Common myeloid progenitor, CD34-positive (primary cell): ENCODE measurements around the gene KIRREL3.

Experiments used
- CTCF ChIA-PET: fragments of 350-600 bp; sonication (Branson Sonifier 250); formaldehyde crosslinking; loops from one replicate; lab custom pipeline; 2021; ENCODE audit warnings: antibody characterized with exemption; lab: Charles Lee
- POLR2A ChIA-PET: fragments of 350-600 bp; sonication (Branson Sonifier 250); formaldehyde crosslinking; loops from one replicate; lab custom pipeline; 2021; ENCODE audit warnings: antibody characterized with exemption; lab: Charles Lee
- DNase-seq, 3 donors: peaks; one replicate each; pipeline versions ENCODE4 v3.0.0 to v3.0.0-alpha.2; 2013
- H3K27ac ChIP-seq, 2 experiments: 1 replicate in 1 of 2; 2 replicates in 1 of 2; pipeline ENCODE4 v1.7.0; 2013; ENCODE audit warnings: inconsistent platforms in 2 of 2, low read length in 2 of 2, mild to moderate bottlenecking in 2 of 2, low read depth in 1 of 2, moderate library complexity in 1 of 2; ENCODE audit not compliant: severe bottlenecking in 2 of 2, insufficient read depth in 1 of 2, poor library complexity in 1 of 2
- H3K27me3 ChIP-seq, 5 experiments: replicated peaks in 2 of 5; 1 replicate in 3 of 5; 2 replicates in 2 of 5; pipeline versions ENCODE4 v1.6.1 to v1.7.0; 2013; ENCODE audit warnings: low read length in 4 of 5, mild to moderate bottlenecking in 2 of 5, moderate library complexity in 2 of 5, inconsistent platforms in 1 of 5; ENCODE audit not compliant: insufficient read depth in 5 of 5, control insufficient read depth in 4 of 5
- H3K36me3 ChIP-seq, 4 experiments: 1 replicate in 2 of 4; 2 replicates in 2 of 4; pipeline versions ENCODE4 v1.6.1 to v1.7.0; 2013; ENCODE audit warnings: low read length in 3 of 4, control low read depth in 1 of 4, mild to moderate bottlenecking in 1 of 4; ENCODE audit not compliant: control insufficient read depth in 4 of 4, insufficient read depth in 4 of 4
- H3K4me1 ChIP-seq, 4 experiments: 1 replicate in 3 of 4; 2 replicates in 1 of 4; pipeline versions ENCODE4 v1.6.1 to v1.7.1; 2013; ENCODE audit warnings: low read length in 3 of 4, mild to moderate bottlenecking in 3 of 4, control low read depth in 1 of 4, inconsistent platforms in 1 of 4, moderate library complexity in 1 of 4; ENCODE audit not compliant: control insufficient read depth in 4 of 4, insufficient read depth in 4 of 4; ENCODE audit errors: control extremely low read depth in 1 of 4
- H3K4me3 ChIP-seq, 7 experiments: 1 replicate in 4 of 7; 2 replicates in 3 of 7; pipeline versions ENCODE4 v1.5.1 to v1.7.0; 2013; ENCODE audit warnings: mild to moderate bottlenecking in 7 of 7, low read length in 6 of 7, moderate library complexity in 6 of 7, inconsistent platforms in 2 of 7, low read depth in 2 of 7, control low read depth in 1 of 7; ENCODE audit not compliant: insufficient read depth in 4 of 7, control insufficient read depth in 1 of 7; ENCODE audit errors: extremely low read depth in 1 of 7
- H3K9me3 ChIP-seq, 5 experiments: 1 replicate in 4 of 5; 2 replicates in 1 of 5; pipeline versions ENCODE4 v1.6.1 to v1.7.1; 2013; ENCODE audit warnings: low read length in 4 of 5, mild to moderate bottlenecking in 2 of 5, inconsistent platforms in 1 of 5, low read depth in 1 of 5, moderate library complexity in 1 of 5; ENCODE audit not compliant: control insufficient read depth in 4 of 5, insufficient read depth in 2 of 5; ENCODE audit errors: control extremely low read depth in 1 of 5
- WGBS: methylation state at CpG from one replicate; pipeline ENCODE4 v1.1.5; 2013; ENCODE audit not compliant: insufficient coverage; 5-methylcytosine and 5-hydroxymethylcytosine counted together

Gene KIRREL3

DNA sequence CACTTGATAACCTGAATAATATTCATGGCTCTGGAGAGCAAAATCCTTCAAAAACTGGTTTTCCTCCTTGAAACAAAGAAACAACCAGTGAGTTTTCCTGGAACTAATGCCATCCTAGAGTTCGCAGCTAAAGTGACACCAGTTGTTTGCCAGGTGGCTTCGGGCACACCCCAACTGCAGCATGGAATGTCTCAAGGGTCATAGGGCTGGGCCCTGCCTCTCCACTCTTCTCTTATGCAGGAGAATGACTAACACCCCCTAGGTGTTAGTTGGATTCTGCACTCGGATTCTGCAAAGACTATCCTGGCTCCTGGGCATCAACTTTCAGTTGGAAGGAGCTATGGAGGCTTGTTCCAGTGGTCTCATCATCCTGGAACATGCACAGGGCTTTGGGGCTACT is 98.8 kb downstream of the KIRREL3 start:
- 85% methylated on average over 2 of the region's 3 CpGs for WGBS
- POLR2A ChIA-PET = no interaction called here
- no peaks in the 10 kb centered on the region for H3K36me3 ChIP-seq
- peaks cover 0 to 6% (median 0%) of the 10 kb centered on the region in 5 experiments for H3K27me3 ChIP-seq
- DNase-seq = no peak
- CTCF ChIA-PET = no interaction called here
- no peak overlapping the region for H3K27ac ChIP-seq
- no peak overlapping the region for H3K4me3 ChIP-seq
- H3K4me1 ChIP-seq = no peaks in the 10 kb centered on the region
- H3K9me3 ChIP-seq = no peaks in the 10 kb centered on the region

GRCh38 chr11:126899961-126900748 is 100.4 kb downstream of the KIRREL3 start:
- H3K36me3 ChIP-seq = no peaks in the 10 kb centered on the region
- no peak overlapping the region for H3K27ac ChIP-seq
- no peaks in the 10 kb centered on the region for H3K4me1 ChIP-seq
- DNase-seq = no peak
- POLR2A ChIA-PET = no interaction called here
- WGBS = 100% methylated on average over 2 of the region's 5 CpGs
- H3K4me3 ChIP-seq = no peak overlapping the region
- peaks cover 0 to 6% (median 0%) of the 10 kb centered on the region in 5 experiments for H3K27me3 ChIP-seq
- CTCF ChIA-PET = interaction anchor here (1.1 kb wide), 1 partner anchor 30 kb away, joined by 3 read pairs; no protein-coding TSS in a partner anchor
- H3K9me3 ChIP-seq = peaks cover 0 to 10% (median 3%) of the 10 kb centered on the region in 5 experiments

DNA sequence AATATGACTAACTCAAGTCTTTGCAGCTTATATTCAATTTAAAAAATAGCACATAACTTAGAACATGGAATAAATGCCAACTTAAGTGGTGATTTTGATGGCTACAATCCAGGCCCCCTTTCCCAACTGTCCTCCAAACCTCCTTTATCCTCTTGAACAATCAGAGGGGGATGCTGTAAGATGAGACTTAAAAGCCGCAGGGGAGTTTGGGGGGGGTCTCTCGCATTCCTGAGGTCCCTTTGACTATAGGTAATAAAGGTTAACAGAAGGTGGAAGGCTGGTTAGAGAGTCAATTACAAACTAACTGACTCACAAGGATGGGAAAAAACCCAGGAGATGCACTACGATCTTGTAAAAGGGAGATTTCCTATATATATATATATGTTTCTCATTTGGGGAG is 101.8 kb downstream of the KIRREL3 start:
- DNase-seq = no peak
- POLR2A ChIA-PET = no interaction called here
- Histone ChIP-seq H3K4me1 (peaks cover 0 to 4% (median 2%) of the 10 kb centered on the region in 4 experiments), H3K4me3 (no peak overlapping the region), H3K27me3 (peaks cover 0 to 6% (median 0%) of the 10 kb centered on the region in 5 experiments), H3K27ac (no peak overlapping the region), H3K36me3 (no peaks in the 10 kb centered on the region), H3K9me3 (peaks cover 0 to 10% (median 3%) of the 10 kb centered on the region in 5 experiments)
- WGBS = no CpG with 5 or more reads among the region's 3 CpGs
- CTCF ChIA-PET = no interaction called here

GRCh38 chr11:126897430-126897829 is 103.1 kb downstream of the KIRREL3 start:
- ChIA-PET POLR2A (no interaction called here), CTCF (no interaction called here)
- peaks cover 0 to 10% (median 3%) of the 10 kb centered on the region in 5 experiments for H3K9me3 ChIP-seq
- H3K4me1 ChIP-seq = peaks cover 0 to 7% (median 3%) of the 10 kb centered on the region in 4 experiments
- no peak overlapping the region for H3K27ac ChIP-seq
- peaks cover 0 to 6% (median 0%) of the 10 kb centered on the region in 5 experiments for H3K27me3 ChIP-seq
- no peaks in the 10 kb centered on the region for H3K36me3 ChIP-seq
- DNase-seq = no peak
- no CpG with 5 or more reads among the region's 2 CpGs for WGBS
- H3K4me3 ChIP-seq = no peak overlapping the region

GRCh38 chr11:126896025-126896424 is 104.5 kb downstream of the KIRREL3 start:
- POLR2A ChIA-PET = no interaction called here
- peaks cover 0 to 7% (median 3%) of the 10 kb centered on the region in 4 experiments for H3K4me1 ChIP-seq
- no peak overlapping the region for H3K4me3 ChIP-seq
- H3K27ac ChIP-seq = no peak overlapping the region
- no peaks in the 10 kb centered on the region for H3K36me3 ChIP-seq
- peaks cover 0 to 3% (median 0%) of the 10 kb centered on the region in 5 experiments for H3K27me3 ChIP-seq
- no peak for DNase-seq
- H3K9me3 ChIP-seq = peaks cover 0 to 10% (median 3%) of the 10 kb centered on the region in 5 experiments
- CTCF ChIA-PET = no interaction called here

DNA sequence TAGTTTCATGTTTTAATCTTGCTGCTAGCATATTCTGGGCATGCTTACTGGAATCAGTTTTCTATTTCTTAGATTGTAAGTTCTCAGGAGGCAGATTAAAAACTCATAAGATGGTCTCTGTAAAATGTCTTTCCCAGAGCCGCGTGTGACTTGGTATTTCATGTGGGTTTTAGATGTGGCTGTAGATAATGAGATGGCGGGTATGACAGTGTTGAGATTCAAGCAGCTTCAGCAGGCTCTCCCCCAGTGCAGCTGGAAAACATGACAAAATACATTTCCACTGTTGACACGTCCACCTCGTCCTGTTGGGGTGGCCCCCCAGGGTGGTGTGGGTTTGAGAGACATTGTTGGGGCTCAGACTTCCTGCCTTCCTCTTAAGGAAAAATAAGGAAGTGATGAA is 106.8 kb downstream of the KIRREL3 start:
- POLR2A ChIA-PET = no interaction called here
- H3K4me1 ChIP-seq = peaks cover 0 to 7% (median 3%) of the 10 kb centered on the region in 4 experiments
- no peaks in the 10 kb centered on the region for H3K36me3 ChIP-seq
- peaks cover 0 to 3% (median 0%) of the 10 kb centered on the region in 5 experiments for H3K27me3 ChIP-seq
- peak in 2 of 3 donors; percentile 44 to 53 for DNase-seq
- 0% methylated on average over 1 of the region's 5 CpGs for WGBS
- H3K4me3 ChIP-seq = no peak overlapping the region
- peaks cover 0 to 10% (median 3%) of the 10 kb centered on the region in 5 experiments for H3K9me3 ChIP-seq
- H3K27ac ChIP-seq = no peak overlapping the region
- CTCF ChIA-PET = interaction anchor here (0.6 kb wide), 1 partner anchor 31 kb away, joined by 3 read pairs; no protein-coding TSS in a partner anchor

DNA sequence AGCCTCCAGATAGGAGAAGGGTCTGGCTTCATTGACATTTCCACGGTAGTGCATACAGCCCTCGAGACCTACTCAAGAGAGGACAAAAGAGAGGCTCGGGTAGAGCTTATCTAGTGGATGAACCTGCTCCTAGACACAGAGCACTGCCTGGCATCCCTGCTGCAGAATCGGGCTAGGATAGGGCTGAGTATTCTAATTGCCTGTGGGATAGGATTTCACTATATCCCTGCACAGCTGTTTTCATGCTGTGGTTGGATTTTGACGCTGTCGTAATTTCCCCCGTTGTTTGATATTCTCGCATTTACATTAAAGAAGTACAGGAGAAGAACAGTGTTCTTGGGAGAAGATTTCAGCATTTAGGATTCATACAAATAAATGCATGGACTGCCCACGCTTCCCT is 107.8 kb downstream of the KIRREL3 start:
- no peak overlapping the region for H3K4me3 ChIP-seq
- peaks cover 0 to 3% (median 0%) of the 10 kb centered on the region in 5 experiments for H3K27me3 ChIP-seq
- ChIA-PET POLR2A (no interaction called here), CTCF (no interaction called here)
- 100% methylated on average over 6 of the region's 9 CpGs for WGBS
- peaks cover 0 to 10% (median 3%) of the 10 kb centered on the region in 5 experiments for H3K9me3 ChIP-seq
- no peak overlapping the region for H3K27ac ChIP-seq
- no peaks in the 10 kb centered on the region for H3K36me3 ChIP-seq
- no peak for DNase-seq
- H3K4me1 ChIP-seq = peaks cover 0 to 7% (median 3%) of the 10 kb centered on the region in 4 experiments
